ENCODE data around the gene YTHDF2.
A peak's percentile ranks its signal among the peaks of the same experiment; 100 is the strongest.
"Not testable (repeated sequence)": the region's sequence is repeated elsewhere in the genome, so short reads cannot be mapped to it uniquely, and the experiment has no call there.

The YTHDF2 gene

DNA sequence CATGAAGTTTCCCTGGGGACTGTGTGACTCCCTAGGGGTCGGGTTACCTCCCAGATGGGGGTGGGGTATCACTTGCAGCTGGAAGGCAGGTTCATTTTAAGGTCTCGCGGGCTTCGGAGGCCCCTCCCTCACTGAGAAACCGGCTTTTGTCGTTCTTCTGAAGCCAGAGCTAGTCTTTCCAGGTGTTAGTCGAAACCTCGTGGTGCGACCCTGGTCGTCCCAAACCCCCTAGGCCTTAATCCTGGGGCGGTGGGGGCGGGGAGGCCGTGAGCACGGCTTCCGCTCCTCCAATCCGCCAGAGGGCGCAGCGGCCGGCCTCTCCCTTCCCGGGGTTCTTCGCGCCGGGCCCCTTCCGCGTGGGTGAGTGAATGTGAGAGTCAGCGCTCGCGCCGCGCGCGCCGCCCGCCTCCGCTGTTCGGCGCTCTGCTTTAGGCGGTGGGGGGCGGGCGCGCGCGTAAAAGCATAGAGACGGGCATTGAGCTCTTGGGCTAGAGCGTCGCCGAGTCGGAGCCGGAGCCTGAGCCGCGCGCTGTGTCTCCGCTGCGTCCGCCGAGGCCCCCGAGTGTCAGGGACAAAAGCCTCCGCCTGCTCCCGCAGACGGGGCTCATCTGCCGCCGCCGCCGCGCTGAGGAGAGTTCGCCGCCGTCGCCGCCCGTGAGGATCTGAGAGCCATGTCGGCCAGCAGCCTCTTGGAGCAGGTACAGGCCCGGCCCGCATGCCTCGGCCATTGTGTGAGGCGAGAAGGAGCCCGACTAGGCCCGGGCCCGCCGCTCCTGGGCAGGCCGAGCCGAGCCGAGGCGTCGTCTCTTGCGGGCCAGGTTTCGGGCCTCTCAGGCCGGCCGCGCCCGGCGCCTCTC lies at the start of gene YTHDF2:
TSS of gene YTHDF2 (plus strand) at position 491 of the 857 bp plus-strand sequence. CDS start at position 672, 181 bp downstream.
- peak; percentile 94 for DNase-seq

DNA sequence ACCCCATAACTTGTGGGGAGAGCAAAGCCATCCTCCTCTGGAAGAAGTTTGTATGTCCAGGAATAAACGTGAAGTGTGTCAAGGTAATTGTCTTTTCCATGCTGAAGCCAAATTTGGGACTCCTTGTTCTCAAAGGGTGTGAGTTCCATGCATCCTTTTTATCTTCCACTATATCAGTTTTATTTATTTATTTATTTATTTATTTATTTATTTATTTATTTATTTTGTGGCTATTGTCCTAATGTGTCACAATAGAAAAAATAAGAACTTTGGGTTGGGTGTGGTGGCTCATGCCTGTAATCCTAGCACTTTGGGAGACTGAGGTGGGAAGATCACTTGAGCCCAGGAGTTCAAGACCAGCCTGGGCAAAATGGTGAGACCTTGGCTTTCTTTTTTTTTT lies 45.1 kb upstream of the YTHDF2 start:
- not testable (repeated sequence) for DNase-seq

DNA sequence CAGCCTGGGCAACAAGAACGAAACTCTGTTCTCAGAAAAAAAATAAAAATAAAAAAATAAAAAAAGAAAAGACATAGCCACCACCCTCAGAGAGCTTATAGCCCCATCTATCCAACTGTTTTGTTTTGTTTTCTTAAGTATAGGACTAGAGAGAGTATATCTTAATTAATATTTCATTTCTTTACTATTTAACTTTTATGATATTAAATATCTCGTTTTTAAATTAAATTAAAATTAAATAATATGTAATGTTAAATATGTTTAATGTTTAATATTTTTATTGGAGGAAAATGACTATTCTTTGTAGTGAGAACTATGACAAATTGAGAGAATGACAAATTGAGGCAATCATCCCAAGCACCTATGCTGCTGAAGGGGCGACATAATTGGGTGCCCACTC lies 33.1 kb upstream of the YTHDF2 start:
- DNase-seq: no peak

DNA sequence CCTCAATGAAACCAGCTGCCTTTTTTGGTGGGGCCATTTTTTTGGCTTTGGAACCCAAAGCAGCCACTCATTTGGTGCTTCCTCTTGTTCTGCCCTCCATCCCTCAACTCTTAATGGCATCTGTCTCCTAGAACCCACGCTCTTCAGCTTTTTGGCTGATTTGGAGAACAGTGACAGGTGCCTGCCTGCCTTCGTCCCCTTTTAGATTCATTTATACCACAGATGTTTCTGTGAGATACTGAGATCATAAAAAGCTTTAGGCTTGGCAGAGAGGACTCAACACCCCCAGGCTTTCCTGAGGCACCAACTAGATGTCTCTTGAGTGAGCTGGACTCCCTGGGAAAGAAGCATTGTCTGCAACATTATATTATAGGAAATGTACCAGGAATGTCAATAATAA lies 20.4 kb upstream of the YTHDF2 start:
- DNase-seq: no peak

DNA sequence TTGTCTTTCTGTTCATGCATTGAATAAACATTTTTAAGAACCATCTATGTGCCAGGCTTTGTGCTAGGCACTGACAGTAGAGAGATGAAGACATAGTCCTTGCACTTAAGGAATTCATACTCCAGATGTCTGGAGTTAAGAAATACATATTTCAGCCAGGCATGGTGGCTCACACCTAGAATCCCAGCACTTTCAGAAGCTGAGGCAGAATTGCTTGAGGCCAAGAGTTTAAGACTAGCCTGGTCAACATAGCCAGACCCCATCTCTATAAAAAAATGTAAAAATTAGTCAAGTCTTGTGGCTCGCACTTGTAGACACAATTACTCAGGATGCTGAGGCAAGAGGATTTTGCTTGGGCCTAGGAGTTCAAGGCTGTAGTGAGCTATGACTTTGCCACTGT lies 18.6 kb upstream of the YTHDF2 start:
- DNase-seq: no peak

DNA sequence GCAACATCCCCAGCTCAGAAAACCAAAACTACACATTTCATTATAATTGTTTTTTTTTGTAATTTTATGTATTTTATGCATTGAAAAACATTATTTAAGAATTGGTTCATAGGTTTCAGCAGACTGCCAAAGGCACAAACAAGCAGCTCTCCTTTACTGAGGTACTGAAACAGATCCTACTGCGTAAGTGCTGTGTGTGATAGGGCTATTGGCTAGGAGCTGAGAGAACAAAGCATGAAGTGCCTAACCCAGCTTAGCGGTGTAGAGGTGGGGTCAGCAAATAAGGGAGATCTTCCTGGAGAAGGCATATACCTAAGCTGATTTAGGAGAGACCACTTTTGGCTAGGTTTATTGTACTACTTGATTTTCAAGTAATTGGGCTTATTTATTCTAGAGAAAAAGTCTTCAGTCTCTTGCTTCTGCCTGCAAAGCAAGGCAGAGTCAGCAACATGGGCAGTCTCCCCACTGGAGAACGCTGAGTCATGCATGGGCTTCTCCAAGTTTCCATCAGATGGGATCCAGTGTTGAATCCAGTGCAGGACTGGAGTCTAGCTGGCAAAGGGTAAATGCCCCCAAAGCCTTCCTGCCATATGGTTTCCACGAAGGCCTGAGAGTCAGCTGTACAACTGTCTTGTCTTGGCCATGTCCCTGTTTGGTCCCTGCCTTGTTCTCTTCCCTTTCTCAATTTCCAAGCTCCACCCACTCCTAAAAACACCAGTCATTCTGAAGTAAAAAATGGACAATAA lies 18.0 kb upstream of the YTHDF2 start:
- DNase-seq: no peak

DNA sequence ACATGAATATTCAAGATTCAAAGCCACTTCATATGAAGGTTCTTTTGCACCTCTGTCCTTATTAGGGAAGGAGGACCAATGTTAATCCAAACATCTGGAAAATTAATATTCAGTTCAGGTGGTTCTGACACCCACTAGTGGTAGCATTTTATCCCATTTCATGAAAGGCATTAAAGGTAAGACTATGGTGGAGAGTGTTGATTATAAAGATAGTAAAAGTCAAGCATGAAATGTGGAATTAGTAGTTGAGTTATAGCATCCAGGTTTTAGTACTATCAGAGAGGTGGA lies 17.5 kb upstream of the YTHDF2 start:
- no peak for DNase-seq

DNA sequence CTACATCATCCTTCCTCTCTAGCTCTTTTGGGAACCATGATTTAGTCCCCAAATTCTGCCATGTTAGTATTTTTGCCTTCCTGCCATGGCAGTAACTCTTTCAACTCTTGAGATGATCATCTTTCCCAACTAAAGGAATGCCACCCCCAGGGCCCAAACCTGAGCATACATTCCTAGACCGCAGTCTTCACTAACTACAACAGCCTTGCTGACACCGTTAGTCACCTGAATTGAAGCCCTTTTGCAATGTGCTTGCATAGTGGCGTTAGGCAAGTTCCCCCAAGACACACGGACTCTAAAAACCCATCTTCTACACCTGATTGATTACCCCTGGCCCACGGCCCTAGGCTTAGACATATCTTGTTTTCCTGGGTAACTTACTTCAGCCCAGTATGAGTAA lies 16.4 kb upstream of the YTHDF2 start:
- no peak for DNase-seq

DNA sequence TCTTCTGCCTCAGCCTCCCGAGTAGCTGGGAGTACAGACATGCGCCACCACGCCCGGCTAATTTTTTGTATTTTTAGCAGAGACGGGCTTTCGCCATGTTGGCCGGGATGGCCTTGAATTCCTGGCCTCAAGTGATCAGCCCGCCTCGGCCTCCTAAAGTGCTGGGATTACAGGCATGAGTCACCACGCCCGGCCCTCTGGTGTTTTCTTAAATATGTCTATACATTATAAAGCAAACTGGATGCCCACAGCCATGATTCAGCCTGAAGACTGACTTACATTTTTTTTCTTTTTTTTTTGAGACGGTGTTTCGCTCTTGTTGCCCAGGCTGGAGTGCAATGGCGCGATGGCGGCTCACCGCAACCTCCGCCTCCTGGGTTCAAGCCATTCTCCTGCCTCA lies 14.8 kb upstream of the YTHDF2 start:
- DNase-seq: not testable (repeated sequence)

DNA sequence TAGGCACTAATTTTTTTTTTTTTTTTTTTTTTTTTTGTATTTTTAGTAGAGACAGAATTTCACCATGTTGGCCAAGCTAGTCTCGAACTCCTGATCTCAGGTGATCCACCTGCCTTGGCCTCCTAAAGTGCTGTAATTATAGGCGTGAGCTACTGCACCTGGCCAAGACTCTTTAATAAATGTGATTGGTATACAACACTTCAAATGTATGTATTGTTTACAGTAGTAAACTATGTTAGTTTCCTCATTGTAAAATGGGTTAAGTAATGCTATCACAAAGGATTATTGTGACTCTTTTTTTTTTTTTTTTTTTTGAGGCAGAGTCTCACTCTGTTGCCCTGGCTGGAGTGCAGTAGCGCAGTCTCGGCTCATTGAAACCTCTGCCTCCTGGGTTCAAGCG lies 11.4 kb upstream of the YTHDF2 start:
- DNase-seq: not testable (repeated sequence)

DNA sequence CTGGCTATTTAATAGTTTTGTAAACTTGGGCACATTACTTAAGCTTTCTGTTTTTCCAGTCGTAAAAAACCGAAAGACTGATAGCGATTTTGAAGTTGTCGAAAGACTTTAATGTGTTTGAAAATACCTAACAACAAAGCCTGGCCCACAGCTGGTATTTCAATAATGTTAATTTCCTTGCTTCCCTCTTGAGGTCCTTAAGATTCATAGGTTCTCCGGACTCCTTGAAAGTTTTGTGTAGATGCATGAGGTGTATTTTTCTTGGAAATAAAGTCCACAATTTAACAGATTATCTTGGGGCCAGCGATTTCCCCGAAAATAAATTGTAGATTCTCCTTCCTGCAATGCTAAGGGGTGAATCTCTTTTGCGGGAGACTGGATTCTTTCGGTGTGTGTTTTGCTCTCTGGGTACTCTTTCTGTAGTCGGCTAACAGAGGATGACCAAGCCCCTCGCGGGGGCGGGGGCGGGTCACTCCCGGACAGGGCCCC lies 735 bp upstream of the YTHDF2 start:
- DNase-seq: no peak

DNA sequence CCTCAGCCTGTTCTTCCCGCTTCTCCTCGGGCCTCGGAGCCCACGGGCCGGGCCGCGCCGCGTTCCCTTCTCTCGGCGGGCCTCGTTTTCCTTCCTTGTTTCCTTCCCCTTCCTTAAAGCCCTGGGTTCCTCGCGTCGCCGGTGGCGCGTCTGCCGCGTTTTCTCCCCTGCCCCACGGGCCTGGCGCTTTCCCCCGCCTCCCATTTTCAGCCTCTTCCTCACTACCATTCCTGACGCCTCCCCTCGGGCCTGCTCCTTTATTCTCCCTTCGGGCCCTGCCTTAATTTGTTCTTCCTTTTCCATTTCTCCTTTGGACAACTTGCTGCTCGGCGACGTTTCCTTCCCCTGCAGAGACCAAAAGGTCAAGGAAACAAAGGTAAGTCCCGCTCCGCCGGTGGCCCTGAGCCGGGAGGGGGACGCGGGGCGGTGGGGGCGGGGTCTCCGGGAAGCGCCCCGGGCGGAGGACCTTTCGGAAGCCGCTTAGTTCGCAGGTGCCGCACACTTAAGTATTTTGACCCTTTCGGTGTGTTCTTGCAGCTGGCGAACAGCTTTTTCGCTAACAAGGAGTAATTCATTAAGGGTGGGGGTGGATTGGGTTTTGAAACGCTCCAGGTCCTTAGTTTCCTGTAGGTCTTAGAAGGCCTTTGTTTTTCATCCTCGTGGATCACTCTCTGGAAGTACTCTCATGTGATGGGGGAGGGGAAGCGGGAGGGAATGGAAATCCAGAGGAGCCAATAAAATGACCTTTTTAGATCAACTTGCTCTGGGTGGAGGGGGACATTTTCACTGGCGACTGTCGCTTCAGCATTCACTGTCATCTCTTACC lies 780 bp downstream of the YTHDF2 start:
- DNase-seq: no peak

DNA sequence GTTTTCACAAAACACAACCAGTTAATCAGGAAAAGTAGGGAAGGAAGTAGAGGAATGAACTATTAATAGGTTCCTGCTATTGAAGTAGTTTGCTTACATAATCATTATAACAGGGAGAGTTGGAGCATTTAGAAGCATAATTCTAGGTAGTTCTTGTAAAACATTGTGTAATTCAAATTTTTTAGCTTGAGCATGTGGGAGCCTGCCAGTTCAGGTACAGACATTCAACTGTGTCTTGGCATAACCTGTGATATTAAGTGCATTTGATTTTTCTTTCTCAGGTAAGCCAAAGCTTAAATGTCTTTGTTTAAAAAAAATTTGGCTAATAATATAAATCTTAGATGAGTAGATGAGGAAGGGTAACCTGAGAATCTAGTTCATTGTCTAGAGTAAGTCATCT lies 3.4 kb downstream of the YTHDF2 start:
- no peak for DNase-seq

DNA sequence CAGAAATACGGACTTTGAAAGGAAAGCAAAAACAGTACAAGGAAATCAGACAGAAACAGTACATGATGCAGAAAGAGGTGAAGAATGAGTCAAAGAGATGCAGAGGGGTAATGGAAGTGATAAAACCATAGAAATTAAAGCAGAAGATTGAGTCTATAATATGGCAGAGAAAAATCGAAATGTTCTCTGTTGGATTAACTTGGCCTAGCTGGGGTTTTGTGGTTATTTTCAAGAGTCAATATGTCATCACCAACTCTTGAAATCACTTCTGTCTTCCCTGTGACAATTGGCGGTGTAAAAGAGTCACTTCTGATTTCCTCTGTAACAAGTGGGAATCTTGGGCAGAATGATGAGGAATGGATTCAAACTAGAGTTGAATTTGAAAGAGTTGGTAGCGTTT lies 7.4 kb downstream of the YTHDF2 start:
- DNase-seq: no peak

DNA sequence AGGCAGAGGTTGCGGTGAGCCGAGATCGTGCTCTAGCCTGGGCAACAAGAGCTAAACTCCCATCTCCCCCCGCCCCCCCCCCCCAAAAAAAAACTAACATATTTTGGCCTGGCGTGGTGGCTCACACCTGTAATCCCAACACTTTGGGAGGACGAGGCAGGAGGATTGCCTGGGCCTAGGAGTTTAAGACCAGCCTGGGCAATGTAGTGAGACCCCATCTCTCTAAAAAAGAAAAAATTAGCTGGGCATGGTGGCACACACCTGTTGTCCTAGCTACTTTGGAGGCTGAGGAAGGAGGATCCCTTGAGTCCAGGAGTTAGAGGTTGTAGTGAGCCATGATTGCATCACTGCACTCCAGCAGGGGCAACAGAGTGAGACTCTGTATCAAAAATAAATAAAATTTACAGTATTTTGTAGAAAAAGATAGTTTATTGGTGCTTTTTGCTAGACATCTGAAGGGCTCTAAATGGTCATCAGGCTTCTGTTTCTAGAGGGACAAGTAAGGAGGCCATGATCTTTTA lies 9.0 kb downstream of the YTHDF2 start:
- no peak for DNase-seq

DNA sequence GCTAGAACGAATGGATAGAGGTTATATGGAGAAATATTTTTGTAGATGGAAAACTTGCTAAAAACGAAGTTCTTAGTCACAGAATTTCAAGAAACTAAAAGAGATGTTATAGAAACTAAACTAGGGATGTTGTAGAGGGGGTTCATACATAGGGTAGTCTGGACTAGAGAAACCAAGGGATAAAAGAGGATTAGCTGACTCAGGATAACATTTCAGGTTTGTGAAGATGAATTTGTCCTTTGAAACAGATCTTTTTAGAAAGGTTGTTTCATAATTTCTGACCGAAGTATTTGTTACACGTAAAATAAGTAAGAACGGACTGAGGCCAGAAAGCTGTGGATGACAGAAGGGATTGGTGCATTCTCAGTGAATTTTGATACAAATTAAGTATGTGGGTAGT lies 13.6 kb downstream of the YTHDF2 start:
- DNase-seq: no peak

DNA sequence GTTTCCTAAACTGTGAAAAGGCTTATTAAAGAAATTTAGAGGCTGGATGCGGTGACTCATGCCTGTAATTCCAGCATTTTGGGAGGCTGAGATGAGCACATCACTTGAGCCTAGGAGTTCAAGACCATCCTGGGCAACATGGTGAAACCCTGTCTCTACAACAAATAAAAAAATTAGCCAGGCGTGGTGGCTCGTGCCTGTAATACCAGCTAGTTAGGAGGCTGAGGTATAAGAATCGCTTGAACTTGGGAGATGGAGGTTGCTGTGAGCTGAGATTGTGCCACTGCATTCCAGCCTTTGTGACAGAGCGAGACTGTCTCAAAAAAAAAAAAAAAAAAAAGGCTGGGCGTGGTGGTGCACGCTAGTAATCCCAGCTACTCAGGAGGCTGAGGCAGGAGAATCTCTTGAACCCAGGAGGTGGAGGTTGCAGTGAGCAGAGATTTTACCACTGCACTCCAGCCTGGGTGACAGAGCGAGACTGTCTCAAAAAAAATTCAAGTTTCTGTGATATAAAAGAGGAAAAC lies 14.1 kb downstream of the YTHDF2 start:
- not testable (repeated sequence) for DNase-seq

DNA sequence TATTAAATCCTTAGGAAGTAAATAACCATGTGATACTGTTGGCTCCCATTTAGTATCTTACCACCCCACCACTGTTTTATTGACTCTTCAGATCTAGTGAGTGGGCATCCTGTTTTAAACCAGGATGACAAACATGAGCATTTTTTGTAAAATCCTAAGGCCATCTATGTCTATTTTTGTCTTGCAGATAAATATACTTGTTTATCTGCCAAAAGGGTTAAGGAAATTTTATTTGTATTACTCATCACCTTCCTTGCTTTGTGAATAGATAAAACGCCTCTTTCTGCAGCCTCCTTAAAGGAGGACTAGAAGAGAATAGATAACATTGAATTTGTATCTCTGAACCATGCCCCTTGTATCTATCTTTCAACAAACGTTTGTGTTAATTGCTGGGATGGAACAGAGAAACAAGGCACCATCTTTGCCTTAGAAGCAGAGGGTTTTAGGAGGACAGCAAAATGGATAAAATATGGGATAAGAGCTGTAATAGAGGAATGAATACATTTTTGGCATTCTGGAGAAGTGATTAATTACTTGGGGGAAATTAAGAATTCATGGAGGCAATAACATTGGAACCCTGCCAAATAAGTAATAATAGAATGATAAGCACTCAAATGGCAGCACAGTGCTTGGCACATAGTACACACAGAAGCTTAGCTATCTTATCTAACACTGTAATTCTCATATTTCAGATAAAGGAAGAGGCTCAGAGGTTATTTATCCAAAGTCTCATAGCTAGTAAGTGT lies 14.7 kb downstream of the YTHDF2 start:
- no peak for DNase-seq

DNA sequence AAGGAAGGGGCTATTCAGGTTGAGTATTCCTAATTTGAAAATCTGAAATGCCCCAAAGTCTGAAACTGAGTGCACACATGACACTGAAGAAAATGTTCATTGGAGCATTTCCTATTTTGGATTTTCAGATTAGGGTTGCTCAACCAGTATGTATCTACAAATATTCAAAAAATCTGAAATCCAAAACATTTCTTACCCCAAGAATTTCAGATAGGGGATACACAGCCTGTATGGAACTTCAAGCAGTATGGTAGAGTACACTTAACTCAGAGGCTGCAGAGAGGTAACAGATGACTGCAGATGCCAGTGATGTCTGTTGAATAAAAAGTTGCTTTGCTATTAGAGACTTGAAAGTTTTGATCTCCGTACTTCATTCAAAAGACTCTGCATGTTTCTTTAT lies 19.0 kb downstream of the YTHDF2 start:
- DNase-seq: no peak

DNA sequence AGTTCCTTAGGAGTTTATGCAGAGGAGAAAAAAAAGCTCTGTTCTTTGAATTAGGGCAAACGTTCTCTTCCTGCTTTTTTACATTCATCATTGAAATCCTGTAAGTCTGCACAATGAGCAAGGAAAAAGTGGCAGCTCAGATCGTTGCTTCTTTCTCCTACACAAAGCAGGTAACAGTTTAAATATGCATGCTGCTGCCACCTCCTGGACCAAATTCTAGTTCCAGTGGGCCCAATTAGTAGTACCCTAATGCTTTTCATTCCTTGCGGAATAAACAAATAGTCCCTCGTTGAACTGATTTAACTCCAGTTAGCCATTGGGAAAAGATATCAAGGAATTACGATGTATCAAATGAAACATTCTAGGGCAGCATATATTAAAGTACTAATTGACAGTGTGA lies 20.1 kb downstream of the YTHDF2 start:
- DNase-seq: no peak

DNA sequence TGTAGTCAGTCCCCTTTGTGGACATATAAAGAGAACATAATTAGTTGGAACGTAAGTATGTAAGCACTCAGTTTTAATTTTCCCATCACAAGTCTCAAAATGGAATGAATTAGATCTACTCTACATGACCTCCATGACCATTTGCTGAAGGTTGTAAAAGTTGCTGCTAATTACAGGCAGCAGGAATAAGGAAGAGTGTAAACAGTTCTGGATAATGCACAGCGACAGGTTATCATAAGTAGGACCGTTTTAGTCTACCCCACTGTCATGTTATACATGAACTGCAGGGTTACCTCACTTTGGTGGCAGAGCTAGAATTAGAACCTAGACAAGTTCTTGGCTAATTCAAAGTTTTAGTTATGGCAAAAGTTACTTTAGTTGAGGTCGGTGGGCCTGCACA lies 21.7 kb downstream of the YTHDF2 start:
- DNase-seq: no peak

DNA sequence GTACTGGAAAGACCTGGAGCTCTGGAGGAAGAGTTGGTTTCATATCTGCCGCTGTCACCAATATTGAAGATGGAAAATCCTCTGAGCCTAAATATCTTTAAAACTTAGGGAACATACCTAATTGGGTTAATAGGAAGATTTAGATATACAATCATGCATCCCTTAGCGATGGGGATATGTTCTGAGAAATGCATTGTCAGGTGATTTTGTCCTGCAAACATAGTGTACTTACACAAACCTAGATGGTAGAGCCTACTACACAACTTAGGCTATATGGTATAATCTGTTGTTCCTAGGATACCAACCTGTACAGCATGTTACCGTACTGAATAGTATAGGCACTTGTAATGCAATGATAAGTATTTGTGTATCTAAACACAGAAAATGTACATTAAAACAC lies 22.5 kb downstream of the YTHDF2 start:
- no peak for DNase-seq
